C1 segment of cervical spinal cord (tissue), 14 donors: Measurements from ENCODE around the gene TMEM87A.
A peak's percentile ranks its signal among the peaks of the same experiment; 100 is the strongest.
"Not testable (repeated sequence)": the region's sequence is repeated elsewhere in the genome, so short reads cannot be mapped to it uniquely, and the experiment has no call there.

Source experiments
- DNase-seq, 14 donors: peaks; one replicate each; lab custom pipeline; 2025; lab: John Stamatoyannopoulos, UW

TMEM87A gene

DNA sequence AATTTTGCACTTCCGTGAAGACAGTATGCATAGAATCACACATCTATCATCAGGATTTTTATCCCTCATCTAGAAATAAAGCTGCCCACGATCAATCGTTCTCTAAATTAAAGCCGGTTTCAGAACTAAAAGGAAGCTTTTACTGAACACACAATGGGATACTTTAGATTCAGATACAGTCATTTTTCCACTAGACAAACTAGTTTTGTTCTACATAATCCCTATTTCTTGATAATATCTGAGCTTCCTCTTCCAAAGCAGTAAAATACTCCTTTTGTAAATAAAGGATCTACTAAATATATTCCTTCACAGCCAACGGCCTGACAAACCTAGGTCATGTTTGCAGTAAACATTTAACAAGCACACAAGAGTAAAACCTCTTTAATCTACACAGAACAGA is 2.2 kb downstream of the TMEM87A start:
- DNase-seq, result no peak

DNA sequence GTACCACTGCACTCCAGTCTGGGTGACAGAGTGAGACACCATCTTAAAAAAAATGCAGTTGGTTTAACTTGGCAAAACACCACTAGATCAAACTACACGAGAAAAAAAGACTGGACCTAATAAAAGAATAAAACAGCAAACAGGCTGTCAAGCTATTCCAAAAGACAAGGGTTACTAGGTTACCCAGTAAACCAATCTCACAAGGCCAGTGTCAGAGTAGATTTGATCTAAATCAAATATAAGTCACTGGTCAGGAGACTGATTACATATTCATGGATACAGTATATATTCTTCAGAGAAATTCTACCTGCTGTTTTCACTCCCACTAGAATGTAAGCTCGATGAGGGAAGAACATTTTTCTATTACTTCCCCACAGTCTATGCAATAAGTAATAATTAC is 2.7 kb downstream of the TMEM87A start:
- DNase-seq, result no peak

DNA sequence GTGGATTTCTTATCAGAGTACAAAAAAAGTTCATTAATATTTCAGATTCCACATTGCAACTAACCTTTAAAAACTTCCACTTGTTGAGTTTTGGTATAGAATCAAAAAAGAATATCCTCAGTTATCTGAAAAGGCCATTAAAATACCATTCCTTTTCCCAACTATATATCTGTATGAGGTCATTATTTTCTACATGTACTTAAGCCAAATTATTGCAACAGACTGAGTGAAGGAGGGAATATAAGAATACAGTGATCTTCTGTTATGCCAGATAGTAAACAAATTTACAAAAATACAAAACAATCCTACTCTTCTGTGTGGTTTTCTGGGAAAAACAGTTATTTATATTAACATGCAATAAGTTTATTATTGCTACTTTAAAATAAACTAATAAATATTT is 5.9 kb downstream of the TMEM87A start:
- no peak for DNase-seq

DNA sequence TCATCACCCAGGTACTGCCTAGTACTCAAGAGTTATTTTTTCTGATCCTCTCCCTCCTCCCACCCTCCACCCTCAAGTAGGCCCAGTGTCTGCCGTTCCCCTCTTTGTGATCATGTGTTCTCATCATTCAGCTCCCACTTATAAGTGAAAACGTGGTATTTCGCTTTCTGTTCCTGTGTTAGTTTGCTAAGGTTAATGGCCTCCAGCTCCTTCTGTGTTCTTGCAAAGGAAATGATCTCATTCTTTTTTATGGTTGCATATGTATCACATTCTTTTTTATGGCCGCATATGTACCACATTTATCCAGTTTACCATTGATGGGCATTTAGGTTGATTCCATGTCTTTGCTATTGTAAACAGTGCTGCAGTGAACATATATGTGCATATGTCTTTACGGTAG is 8.4 kb downstream of the TMEM87A start:
- no peak for DNase-seq

DNA sequence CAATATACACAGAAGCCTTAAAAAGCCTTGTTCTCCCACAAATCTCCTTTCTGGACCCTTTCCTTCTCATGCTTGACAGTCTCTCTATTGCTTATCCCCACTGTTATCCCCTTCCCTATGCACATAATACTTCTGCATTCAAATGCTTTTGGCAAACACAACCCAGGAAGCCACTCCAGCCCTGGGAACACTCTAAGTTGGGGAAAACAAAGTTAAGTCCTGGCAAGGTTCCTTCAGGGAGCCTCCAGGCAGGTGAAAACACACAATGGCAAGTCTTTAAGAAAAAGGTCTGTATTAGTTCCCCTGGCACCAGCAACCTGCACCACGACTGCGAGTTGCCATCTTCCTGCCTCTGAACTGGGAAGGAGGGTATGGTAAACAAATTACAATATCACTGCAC is 19.9 kb downstream of the TMEM87A start:
- DNase-seq, result no peak

DNA sequence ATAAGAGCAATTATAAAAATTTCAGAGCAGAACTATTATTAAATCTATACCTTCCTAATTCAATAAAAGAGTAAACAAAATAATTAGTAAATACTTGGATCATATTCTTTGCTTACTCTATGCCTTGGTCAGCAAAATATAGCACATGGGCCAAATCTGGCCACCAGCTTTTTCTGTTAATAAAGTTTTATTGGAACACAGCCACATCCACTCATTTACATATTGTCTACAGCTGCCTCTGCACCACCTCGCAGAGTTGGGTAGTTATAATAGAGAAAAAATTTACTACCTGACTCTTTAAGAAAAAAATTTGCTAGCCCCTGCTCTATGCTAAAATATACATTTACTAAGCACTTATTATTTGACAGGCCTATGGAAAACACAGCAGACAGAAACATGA is 32.4 kb downstream of the TMEM87A start:
- DNase-seq, result no peak

DNA sequence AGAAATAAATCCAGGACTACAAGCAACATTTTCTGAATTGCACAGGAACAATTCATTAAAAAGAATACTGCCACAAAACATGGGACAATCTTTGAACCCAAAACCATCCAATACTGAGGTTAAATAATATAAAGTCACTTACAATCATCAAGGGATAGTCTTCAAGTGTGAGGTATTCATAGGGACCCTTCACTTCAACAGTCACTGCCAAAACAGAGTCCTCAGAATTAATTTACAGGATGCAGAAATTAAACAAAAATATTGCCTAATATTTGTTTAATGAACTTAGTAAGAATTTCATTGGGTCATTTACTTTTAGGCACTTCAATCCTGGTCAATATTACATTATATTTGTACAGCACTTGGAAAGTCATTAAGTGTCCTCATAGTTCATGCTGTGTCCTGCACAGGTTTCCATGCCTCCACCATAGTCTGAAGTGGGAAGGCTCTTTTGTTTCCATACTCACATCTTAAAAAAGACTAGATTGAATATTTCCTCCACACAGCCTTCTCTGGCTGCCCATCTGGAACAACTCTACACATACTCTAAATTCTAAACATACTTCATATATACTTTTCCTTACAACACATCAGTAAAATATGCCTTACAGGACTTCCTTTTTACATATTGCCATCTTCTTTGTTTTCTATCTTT is 33.6 kb downstream of the TMEM87A start:
- DNase-seq, result no peak

DNA sequence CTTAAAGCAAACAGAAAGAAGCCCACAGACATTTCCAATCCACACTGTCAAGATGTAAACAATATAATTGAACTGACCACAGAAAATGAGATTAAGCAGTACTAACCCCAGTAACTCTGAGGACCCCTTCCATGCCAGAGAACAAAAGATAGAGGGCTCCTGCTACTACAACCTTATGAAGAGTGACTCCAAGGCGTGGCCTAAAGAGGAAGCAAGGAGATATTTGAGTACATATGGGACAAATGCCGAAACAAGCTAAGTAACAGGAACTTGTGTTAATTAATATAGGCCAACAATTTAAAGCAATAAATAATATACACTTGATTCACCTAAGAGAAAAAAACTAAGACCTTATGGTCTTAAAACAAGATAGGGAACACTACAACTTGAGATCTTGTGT is 40.1 kb downstream of the TMEM87A start:
- DNase-seq, result no peak

DNA sequence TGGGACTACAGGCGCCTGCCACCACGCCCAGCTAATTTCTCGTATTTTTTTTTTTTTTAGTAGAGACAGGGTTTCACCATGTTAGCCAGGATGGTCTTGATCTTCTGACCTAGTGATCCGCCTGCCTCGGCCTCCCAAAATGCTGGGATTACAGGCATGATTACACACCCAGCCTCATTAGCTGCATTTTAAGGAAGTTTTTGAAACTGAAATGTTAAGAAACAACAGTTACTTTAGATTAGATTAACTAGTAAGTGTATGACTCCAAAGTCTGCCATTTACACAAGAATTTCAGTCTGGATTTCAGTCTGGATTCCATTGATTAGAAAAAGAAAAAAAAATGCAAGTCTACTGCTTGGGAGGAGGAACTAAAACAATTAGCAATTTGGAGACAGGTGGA is 40.6 kb downstream of the TMEM87A start:
- DNase-seq, result no peak

DNA sequence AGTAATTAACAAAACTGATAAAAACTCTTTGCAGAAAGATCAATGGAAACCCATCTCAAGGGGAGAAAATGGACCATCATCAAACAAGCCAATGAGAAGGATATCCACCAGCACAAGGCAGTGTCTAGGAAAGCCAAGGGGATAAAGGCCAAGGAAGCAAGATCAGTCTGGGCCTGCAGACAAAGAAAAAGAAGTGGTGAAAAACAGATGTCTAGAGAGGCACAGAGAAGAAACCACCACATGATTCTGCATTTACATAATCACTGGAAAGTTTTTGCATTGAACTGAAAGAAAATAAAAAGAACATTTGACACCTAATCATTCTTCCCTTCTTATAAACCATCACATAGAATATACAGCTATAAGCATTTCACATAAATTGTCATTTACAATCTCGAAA is 42.1 kb downstream of the TMEM87A start:
- no peak for DNase-seq

DNA sequence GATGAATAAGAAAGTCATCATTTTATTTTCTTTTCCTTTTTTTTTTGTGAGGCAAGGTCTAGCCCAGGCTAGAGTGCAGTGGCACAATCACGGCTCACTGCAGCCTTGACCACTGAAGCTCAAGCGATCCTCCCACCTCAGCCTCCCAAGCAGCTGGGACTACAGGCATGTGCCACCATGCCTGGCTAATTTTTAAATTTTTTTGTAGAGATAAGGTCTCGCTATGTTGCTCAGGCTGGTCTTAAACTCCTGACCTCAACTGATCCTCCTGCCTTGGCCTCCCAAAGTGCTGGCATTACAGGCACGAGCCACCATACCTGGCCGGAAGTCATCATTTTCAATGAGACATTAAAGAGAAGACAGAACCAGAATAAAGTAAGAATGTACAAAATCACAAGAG is 44.3 kb downstream of the TMEM87A start:
- DNase-seq, result not testable (repeated sequence)

DNA sequence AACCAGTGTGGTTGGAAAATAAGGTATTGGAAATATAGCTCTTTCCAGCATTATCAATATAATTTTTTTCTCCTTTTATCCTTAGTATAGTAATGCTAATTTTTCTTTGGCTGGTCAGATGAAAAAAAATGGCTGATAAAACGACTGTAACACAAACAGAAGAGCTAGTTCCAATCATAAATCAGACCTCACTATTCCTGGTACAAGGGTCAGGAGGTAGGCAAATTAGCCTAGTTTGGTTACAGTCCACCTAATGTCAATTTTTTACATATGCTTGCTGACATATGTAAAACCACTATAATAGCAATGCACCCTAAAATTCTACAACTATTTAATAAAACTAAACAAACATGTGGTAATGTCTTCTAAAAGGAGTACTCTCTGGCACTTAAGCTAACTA is 45.2 kb downstream of the TMEM87A start:
- no peak for DNase-seq

DNA sequence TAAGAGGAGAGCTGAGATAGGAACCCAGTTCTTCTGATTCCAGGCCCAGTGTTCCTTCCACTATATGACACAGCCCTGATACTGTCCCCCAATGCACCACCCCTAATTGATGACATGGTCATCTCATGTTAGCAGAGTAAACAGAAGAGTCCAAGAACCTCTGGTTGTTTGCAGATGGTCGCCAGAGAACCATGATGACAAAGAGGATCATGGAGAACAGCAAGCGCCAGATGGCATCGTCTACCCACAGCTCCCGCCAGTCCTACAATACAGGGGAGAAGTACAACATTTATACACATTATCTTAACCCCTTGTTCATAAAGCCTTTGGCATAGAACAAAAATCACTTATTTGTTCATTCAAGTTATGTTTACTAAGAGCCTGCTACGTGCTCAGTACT is 46.6 kb downstream of the TMEM87A start:
- peak in 6 of 14 donors; percentile 1 to 18 (median 4) for DNase-seq

DNA sequence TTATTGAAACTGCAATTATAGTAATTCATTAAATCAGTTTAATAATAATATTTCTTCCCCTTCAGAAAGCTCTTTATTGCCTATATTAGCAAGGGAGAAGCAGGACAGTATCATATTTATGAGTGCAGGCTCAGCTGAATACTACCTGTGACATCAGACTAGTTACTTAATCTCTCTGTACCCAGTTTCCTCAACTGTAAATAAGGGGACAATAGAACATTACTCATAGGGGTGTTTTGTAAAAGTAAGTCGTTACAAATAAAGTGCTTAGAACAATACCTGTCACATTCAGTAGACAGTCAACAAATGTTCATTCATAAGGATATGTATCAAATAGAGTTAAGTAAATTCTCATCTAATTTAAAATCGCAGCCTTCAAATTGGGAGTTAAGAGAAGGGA is 53.0 kb downstream of the TMEM87A start:
- no peak for DNase-seq

DNA sequence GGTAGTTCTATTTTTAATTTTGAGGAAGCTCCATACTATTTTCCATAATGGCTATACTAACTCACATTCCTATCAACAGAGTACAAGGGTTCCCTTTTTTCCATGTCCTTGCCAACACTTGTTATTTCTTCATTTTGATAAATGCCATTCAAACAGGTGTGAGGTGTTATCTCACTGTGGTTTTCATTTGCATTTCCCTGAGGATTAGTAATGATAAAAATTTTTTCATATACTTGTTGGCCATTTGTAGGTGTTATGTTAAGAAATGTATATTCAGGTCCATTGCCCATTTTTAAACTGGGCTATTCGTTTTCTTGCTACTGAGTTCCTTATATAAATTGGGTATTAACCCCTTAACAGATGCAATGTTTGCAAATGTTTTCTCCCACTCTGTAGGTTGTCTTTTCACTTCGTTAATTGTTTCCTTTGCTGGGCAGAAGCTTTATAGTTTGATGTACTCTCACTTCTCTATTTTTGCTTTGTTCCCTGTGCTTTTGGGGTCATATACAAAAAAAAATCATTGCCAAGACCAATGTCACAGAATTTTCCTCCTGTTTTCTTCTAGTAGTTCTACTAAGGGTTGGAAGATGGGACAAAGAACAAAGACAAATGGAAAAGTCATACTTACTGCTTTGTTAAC is 54.2 kb downstream of the TMEM87A start:
- DNase-seq, result no peak

DNA sequence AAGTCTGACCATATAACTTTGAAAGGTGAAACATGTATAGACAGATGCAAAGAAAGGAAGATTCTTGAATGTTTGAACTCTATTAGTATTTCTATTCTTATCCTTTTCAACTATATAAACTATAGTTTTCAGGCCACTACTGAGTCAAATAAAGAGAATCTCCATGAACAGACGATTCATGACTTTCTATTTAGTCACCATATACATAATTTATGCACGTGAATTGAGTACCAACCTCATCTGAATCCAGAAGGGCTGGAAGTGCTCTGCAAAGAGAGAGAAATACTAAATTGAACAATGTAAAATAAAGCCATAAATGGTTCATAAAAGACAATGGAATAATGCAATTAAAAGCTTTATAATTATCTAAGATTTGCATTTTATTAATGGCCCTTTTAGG is 55.7 kb downstream of the TMEM87A start:
- DNase-seq, result no peak

DNA sequence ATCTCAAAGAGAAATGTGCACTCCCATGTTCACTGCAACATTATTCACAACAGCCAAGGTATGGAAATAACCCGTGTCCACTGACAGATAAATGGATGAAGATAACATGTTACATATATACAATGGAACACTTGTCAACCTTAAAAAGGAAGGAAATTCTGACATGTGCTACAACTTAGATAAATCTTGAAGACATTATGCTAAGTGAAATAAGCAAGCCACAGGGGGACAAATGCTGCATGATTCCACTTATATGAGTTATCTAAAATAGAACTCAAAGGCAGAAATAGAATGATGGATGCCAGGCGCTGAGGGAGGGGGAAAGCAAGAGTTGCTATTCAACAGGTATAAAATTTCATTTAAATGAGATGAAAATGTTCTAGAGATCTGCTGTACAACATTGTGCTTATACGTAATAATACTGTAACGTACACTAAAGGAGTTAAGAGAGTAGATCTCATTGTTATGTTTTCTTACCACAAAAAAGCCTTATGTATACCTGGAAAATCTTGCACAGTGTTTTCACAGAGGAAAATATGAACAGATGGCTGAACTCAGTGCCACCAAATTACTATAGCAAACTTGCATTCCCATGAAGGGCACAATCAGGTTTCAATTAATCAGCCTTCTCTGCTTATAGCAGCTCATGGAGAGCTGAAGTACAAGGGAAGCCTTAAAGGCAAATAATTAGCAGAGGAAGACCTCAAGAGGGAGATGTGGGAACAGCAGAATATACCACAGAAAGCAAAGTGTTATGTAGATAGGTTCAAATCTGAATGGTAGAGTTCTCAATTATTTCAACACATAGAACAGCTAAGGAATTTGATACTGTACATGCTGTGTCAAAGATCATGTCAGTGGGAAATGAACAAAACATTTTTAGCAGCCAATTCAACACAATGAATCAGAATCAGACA is 57.1 kb downstream of the TMEM87A start:
- no peak for DNase-seq

DNA sequence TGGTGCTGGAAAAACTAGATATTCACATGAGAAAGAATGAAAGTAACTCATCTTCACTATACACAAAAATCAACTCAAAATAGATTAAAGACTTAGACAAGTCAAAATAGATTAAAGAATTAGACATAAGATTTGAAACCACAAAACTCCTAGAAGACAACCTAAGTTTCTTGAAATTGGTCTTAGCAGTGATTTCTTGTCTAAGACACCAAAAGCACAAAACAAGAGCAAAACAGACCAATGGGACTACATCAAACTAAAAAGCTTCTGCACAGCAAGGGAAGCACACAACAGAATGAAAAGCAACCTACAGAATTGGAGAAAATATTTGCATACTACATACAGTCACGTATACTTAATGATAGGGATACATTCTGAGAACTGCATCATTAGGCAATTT is 58.6 kb downstream of the TMEM87A start:
- DNase-seq, result no peak

DNA sequence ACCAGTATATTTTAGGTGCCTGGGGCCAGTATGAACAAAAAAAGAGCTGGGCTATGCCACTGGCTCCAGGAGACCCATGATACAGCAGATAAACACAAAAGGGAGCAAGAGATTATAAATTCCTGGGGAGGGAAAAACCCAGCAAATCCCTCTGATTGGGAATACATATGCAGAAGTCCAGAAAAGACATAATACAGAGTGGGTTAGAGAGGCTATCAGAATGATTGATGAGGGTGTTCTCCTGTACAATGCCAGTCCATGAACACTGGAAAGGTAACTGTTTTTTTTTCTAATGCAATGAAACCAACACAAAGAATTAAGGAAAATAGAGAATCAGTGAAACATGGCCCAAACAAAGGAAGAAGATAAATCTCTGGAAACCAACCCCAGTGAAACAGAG is 59.7 kb downstream of the TMEM87A start:
- no peak for DNase-seq

DNA sequence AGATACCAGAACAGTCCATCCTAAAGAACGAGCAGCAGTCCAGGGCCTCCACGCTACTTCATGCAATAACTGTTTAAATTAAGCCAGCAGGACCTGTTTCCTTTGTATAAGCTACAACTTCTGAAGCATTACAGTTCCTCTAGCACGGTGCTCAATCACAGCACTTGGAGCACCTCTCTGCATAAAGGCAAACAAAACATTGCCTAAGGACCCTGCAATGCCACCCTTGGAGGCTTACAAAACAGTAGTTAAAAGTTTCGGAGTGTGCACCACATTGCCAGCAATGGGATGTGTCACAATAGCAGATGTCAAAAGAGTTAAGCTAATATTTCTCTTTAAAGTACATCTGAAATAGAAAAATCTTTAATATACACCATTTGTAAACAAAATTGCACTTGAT is 62.5 kb downstream of the TMEM87A start:
- no peak for DNase-seq

DNA sequence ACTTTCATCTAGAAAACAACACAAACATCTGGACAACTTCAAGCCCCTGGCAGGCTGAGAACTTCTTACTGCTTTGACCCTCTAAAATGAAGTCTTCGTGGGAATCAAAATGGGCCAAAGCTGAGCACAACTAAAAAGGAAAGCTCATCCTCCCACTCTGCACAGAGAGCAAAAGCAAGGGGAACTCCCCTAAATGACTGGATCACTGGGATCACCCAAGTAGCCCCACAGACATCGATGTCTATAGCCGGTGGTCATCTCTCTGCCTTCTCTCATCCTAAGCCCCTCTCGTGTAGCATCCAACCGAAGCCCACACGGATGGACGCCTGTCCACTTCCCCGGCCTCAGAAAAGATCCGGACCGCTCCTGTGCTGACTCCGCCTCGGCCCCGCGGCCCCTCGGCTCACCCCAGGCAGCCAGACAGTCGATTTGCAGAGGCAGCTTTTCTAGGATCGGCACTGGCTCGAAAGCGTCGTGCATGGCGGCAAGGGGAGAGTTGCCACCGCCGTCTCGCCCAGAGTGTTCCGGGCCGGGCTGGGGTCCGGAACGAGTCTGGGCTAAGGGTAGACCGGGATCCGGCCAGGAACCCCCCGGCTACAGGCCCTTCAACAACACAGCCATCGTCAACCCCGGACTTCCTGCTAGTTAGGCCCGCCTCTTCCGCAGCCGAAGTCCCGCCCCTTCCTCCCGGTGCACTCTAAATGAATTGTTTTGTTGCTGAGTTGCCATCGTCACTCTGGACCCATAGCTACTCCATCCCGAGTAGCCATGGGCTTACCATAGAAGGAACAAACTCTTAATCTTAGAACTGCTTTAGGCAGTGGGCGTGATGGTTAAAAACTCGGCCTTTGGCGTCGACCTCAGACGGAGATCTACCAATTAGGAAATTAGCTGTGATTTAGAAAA is 65.3 kb downstream of the TMEM87A start, which contains the start of gene VPS39:
Gene VPS39 (minus strand): TSS at position 631 of the 906 bp plus-strand sequence. CDS start 151 bp downstream, at position 480.
- DNase-seq, result peak in 13 of 14 donors; percentile 34 to 89 (median 77)
